HG03342 (cell line): ENCODE results near the gene CHRM5.

ENCODE experiments used
- ATAC-seq: cut with Tn5 transposase; IDR thresholded peaks from one replicate; pipeline ENCODE4 v1.9.1; 2021; ENCODE audit warnings: mild to moderate bottlenecking, moderate library complexity; ENCODE audit not compliant: unreplicated experiment

Gene CHRM5

DNA sequence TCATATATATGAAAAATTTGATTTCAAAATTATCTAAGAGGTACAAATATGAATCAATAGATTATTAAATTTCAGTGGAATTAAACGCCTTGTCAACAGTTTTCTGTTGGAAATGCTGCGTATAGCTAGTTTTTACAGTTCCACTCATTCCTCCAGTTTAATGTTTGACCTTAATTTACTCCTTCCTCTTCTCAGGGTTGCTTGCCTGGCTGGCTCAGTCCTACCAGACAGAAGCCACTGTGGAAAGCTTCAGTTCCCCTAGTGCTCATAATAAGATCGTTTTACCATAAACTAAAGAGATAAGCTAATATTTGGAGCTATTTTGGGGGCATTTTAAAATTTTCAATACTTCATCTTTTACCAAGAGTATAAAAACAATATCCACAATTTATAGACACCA lies 110.6 kb downstream of the CHRM5 start:
- no peak for ATAC-seq

DNA sequence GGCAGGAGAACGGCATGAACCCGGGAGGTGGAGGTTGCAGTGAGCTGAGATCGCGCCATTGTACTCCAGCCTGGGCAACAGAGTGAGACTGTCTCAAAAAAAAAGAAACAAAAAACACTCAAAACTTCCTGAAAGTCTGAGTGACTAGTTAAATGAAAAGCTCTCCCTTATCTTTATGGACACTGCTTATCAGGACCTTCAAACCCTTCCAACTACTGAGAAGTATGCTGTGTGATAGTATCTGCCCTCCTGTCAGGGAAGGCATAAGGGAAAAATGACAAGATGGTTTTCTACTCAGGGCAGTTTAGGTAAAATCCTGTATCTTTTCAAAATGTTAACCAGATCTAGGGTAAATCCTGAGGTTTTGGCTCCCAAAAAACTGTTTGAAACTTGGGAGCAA lies 111.6 kb downstream of the CHRM5 start:
- ATAC-seq: no peak

DNA sequence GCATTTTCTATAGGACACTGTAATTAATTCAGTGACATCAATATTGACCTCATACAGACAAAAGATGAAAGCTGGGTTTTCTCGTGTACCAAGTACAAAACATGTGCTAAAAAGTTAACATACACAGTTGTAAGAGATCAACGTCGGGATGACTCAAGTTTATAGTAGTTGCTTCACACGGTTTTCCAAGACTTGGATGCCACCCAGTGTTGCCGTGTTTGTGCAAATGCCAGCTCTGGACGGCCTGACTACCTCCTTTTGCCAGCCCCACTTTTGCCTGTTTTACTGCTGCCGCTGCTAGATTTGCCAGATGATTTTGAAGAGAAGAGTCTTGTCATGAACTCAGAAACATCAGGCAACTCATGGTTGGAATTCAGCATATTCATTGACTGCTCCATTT lies 115.8 kb downstream of the CHRM5 start:
- ATAC-seq: no peak

DNA sequence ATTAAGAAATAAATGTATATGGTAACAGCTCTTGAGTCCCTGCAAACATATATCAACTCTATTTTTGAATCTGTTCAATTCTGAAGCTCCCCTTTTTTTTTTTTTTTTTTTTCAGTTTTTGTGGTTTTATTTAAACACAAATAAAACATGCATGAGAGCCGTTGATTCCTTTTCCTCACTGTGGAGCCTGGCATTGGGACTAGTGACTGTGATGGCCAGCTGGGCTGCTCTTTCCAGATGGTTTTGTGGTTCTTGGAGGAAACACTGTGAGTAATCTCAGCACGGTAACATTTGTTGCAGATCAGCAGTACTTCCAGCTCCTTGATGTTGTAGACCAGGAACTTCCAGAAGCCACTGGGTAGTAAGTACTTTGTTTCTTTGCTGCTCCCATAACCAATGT lies 117.4 kb downstream of the CHRM5 start:
- no peak for ATAC-seq

DNA sequence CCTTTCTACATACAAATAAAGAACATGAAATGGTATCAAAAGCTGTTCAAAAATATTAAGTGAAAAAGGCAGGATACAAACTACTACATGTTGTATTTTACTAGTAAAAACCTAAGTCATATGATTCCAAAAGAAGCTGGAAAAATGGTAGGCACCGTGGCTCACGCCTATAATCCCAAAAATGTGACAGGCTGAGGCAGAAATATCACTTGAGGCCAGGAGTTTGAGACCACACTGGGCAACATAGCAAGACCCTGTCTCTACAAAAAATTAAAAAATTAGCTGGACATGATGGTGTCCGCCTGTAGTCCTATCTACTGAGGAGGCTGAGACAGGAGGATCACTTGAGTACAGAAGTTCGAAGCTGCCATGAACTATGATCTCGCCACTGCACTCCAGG lies 131.6 kb downstream of the CHRM5 start:
- ATAC-seq: no peak

DNA sequence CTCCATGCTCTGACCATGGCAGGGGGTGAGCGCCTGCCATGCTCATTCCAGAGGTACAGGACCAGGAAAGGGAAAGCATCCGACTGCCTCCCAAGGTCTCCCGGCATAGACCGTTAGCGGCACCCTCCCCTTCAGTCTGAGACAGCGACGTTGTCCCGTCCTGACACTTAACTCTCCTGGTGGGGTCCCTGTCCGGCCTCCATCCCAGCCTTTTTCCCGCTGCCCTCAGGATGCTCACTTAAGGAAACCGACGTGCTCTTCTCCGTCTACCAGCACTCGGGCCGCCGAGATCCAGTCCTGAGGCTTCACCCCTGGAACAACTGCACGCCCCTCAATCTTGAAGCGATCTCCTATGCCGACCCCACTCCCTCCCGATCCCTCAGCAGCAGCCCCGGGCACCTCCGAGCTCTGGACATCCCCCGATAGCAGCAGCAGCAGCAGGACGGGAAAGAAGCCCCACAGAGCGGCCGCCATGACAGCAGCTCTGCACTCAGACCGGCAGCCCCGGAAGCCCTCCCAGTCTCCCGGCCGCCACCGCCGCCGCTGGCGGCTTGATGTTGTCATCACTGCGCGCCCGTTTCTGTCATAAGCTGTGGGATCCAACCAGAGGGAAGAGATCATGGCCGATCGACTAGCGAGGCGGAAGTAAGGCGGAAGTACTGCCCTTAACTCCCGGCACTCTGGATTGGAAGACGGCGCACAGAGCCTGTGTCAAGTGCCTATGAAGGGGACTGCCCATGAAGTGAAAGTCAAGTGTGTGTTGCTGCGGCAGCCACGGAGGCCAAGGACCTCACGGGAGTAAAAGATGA lies 133.3 kb downstream of the CHRM5 start, which contains the start of the genes EMC7 and PGBD4:
Gene EMC7 (minus strand): TSS at position 497 of the 809 bp plus-strand sequence. CDS start 23 bp downstream, at position 474.
Gene PGBD4 (plus strand): TSS at position 718 of the 809 bp plus-strand sequence. CDS start 449 bp downstream, outside the sequence.
- peak; percentile 96 for ATAC-seq

DNA sequence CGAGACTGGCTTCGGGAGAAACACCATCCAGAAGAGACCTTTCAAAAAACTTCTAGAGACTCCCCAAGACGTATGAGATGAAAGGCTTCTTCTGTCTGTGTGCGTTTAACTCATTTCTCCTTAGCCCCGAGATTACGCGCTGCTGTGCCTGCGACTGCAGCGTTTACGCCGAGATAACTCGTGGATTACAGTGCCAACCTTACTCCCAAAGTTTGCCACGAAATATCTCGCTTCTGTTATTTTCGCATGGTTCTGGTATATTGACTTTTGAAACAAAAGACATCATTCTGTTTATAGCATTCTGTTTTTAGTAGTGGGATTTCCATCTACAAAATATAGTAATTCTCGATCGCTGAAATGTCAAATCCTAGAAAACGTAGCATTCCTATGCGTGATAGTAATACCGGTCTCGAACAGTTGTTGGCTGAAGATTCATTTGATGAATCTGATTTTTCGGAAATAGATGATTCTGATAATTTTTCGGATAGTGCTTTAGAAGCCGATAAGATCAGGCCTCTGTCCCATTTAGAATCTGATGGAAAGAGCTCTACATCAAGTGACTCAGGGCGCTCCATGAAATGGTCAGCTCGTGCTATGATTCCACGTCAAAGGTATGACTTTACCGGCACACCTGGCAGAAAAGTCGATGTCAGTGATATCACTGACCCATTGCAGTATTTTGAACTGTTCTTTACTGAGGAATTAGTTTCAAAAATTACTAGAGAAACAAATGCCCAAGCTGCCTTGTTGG lies 134.1 kb downstream of the CHRM5 start:
- no peak for ATAC-seq

DNA sequence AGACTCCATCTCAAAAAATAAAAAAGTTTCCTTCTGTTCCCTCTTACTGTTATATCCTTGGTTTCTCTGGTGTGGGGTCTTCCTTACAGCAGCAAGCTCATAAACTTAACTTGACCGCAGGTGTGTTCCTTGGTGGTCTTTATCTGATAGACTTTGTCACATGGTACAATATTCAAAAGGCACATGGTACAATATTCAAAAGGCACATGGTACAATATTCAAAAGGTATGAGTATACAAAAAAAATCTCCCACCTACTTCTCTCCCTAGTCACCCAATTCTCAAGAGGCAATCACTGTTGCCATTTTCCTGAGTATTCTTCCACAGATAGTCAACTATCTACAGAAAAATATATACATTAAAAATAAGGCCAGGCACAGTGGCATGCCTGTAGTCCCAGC lies 138.1 kb downstream of the CHRM5 start:
- no peak for ATAC-seq

DNA sequence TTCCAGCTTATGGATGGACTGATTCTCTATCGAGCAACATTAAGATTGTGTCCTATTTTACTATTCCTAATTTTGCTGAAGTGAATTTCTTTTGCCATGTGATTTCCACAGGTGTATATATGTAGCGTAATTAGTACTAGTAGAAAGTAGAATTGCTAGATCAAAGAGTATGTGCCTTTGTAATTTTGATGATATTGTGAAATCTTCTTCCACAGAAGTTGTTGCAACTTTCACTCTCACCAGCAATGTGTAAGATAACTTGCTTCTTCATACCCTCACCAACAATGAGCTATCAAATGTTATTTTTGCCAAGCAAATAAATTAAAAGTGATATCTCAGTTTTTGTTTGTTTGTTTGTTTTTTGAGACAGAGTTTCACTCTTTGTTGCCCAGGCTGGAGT lies 139.0 kb downstream of the CHRM5 start:
- ATAC-seq: no peak

DNA sequence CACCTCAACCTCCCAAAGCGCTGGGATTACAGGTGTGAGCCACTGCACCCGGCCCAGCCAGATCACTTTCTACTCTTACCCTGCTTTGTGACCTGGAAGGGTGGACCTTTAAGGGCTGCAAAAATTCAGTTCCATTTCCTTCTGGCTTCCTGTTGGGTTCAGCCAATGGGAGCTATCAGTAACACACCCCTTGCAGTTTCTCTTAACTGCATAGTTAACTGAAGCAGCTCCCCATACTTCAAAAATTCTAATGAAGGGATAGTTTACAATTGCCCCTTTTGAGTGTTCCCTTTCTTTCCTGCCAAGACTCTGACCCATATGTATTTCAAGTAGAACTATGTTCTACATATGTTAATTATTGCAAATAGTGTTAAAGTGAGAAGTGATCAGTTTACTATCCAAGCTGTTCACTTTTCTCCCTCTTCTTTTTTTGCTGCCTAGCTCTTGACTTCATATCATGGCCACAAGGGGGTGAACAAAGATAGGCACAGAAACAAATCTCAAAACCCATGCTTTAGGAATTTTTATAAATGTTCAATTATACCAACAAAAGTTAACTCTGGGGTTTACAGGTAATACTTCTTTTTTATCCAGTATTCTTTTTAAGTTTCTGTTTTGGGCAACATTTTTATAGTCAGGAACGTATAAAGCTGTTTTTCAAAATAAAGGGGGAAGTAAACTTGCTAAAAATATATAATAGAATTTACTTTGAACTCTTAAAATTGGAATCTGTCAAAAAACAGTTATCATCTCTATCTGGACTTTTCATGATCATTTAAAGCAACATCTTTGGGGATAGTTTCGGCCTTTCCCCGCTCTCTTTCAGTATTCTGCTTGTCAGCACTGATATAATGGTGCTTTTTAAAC lies 141.7 kb downstream of the CHRM5 start:
- peak; percentile 51 for ATAC-seq

DNA sequence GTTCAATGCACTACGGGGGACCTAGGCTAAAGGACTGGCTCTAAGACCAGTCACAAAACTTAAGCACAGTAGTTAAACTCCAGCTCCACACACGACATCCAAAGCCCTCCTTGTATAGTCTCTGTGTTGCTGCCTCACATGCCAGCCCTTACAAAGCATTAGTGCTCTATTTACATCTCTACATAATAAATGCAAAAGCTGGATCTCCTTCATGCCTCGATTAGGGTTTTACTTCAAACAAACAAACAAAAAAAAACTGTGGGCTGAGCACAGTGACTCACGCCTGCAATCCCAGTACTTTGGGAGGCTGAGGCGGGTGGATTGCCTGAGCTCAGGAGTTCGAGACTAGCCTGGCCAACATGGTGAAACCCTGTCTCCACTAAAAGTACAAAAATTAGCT lies 143.2 kb downstream of the CHRM5 start:
- ATAC-seq: no peak

DNA sequence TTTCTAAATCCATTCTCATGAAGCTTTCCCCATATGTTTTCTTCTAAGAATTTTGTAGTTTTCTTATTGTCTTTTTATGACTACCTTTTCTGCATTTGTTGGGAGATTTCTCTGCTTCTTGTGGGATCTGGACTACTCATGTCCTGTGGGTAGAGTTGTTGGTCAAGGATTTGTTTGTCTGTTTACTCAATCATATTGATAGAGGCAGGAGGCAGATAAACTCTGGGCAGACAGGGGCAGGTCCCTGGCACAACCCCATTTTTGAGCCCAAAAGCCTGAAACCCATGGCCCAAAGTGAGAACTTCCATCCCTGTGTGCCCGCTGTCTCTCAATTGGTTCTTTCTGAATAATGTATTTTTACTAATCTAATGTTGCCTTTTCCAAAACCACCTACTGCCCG lies 145.9 kb downstream of the CHRM5 start:
- no peak for ATAC-seq

DNA sequence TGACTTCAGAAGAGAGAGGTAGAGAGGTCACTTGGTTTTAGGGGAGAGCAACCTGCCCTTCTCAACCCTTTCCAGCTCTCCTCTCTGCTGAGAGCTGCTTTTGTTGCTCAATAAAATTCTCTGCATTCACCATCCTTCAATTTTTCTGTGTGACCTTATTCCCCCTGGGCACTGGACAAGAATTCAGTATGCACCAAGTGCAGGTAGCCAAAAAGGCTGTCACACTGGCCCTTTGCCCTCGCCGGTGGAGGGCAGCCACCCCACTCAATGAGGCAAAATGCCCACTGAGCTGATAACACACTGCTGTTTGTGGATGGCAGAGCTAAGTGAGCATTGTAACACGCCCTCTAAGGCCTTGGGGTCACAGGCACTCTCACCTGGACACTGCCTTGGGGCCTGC lies 146.4 kb downstream of the CHRM5 start:
- no peak for ATAC-seq

DNA sequence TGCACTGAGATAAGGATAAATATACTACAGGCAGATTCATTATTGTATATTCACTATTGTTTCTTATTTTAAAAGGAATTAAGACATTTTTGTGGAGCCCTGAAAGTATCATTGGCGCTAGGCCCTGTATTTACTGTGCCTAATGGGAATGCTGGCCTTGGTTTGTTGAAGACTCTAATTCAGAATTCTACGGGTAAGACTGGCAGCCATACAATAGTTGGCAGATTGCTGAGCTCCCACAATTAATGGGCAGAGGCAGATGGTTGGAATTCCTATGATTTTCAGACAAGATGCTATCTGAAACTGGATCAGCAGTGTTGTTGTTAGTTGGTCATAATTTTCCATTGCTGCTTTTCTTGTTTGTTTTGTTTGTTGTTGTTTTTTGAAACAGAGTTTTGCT lies 148.3 kb downstream of the CHRM5 start:
- ATAC-seq: no peak
